ENCODE results near the gene DYNC1H1.

DYNC1H1 gene

GRCh38 chr14:102086709-102086971, 122.3 kb downstream of the DYNC1H1 start:
- H3K27ac ChIP-seq, result peak overlapping the region; percentile 97

GRCh38 chr14:102086972-102087761, 122.8 kb downstream of the DYNC1H1 start, which contains the start of gene HSP90AA1:
Gene HSP90AA1, minus strand, starts transcription at chr14:102087044. Its CDS starts 666 bp downstream, at chr14:102086378.
- peak within 1 kb of the TSS; percentile 97 for H3K27ac ChIP-seq
- TF ChIP-seq CTCF (IDR thresholded peaks at IDR 0.05), result no peak
- no peak for TF ChIP-seq ZFX (IDR thresholded peaks at IDR 0.05; ENCODE audit: borderline replicate concordance)

More at GRCh38 chr14:102086709-102086971, 122.3 kb downstream of the DYNC1H1 start:
- TF ChIP-seq ZFX (IDR thresholded peaks at IDR 0.05; ENCODE audit: borderline replicate concordance), result no peak

- peak overlapping the region; percentile 97 for H3K27ac ChIP-seq
- TF ChIP-seq ZFX (IDR thresholded peaks at IDR 0.05; ENCODE audit: borderline replicate concordance), result no peak
- no peak for TF ChIP-seq CTCF (IDR thresholded peaks at IDR 0.05)
These were observed 123.3 kb downstream of the DYNC1H1 start for GRCh38 chr14:102087762-102088011.

- TF ChIP-seq ZFX (IDR thresholded peaks at IDR 0.05; ENCODE audit: borderline replicate concordance), result no peak
- TF ChIP-seq CTCF (IDR thresholded peaks at IDR 0.05), result no peak
- peak overlapping the region; percentile 97 for H3K27ac ChIP-seq
These were observed 123.8 kb downstream of the DYNC1H1 start for GRCh38 chr14:102088012-102088792.

GRCh38 chr14:102089621-102090343, 125.4 kb downstream of the DYNC1H1 start:
- no peak overlapping the region; the same call in 1 of the 2 replicates for H3K27ac ChIP-seq

GRCh38 chr14:102090713-102091112, 126.3 kb downstream of the DYNC1H1 start:
- TF ChIP-seq ZFX (IDR thresholded peaks at IDR 0.05; ENCODE audit: borderline replicate concordance), result no peak
- no peak for TF ChIP-seq CTCF (IDR thresholded peaks at IDR 0.05)
- no peak overlapping the region for H3K27ac ChIP-seq

More at GRCh38 chr14:102089621-102090343, 125.4 kb downstream of the DYNC1H1 start:
- TF ChIP-seq ZFX (IDR thresholded peaks at IDR 0.05; ENCODE audit: borderline replicate concordance) (no peak), CTCF (IDR thresholded peaks at IDR 0.05) (no peak)

GRCh38 chr14:102092806-102093205, 128.4 kb downstream of the DYNC1H1 start:
- TF ChIP-seq ZFX (IDR thresholded peaks at IDR 0.05; ENCODE audit: borderline replicate concordance) (no peak), CTCF (IDR thresholded peaks at IDR 0.05) (no peak)

More at GRCh38 chr14:102092806-102093205, 128.4 kb downstream of the DYNC1H1 start:
- no peak overlapping the region for H3K27ac ChIP-seq

Data from 22Rv1 (cell line).